ENCODE data around the gene PLSCR3.

PLSCR3 gene

DNA sequence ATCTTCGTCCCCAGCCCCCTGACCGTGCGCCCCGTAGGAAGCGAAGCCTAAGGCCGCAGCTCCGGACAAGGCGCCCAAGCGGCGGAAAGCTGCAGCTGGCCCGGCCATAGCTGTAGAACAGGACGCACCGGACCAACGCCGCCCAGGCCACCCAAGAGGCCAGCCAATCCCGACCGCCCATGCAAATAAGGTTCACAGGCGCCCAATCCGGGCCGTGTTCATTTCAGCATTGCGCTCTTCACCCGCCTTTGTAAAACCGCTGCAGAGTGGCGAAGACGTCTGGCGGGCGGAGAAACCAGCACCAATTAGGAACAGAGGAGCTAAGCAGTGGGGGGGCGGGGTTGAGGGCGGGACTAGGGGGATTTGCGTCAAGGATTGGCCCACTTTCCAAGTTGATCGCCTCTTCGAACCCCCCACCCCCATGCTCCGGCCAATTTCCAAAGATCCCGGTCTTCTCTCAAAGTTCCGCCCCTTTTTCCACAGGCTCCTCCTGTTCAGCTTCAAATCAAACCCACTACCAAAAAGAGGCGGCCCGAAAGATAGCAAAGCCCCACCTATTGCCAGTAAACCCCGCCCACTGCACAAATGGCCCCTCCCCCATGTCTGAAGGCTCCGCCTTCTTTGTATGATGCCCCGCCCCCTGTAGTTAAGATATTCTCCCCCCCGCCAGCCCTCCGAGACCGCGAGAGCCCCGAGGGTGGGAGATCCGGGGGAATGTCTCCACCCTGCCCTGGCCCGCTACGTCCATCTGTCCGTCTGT, 9.8 kb upstream of the PLSCR3 start, which contains the start of gene TMEM256:
TSS of gene TMEM256 (minus strand) at position 121 of the 760 bp plus-strand sequence. CDS start at position 108, 13 bp downstream.
- Histone ChIP-seq H3K9me3 (replicated peaks in 1 of 2; ENCODE audit: control insufficient read depth in 2 of 2, insufficient read depth in 1 of 2, low read depth in 1 of 2, low read length in 2 of 2) (no peaks in the 10 kb centered on the region), H2AK5ac (ENCODE audit: low read depth, low read length) (peak within 1 kb of the TSS; percentile 100), H3K18ac (ENCODE audit: low read length) (peak within 1 kb of the TSS; percentile 98), H4K91ac (ENCODE audit: low read depth, low read length, poor library complexity) (peak within 1 kb of the TSS; percentile 32), H3K9ac (ENCODE audit: low read depth, low read length, poor library complexity) (peak within 1 kb of the TSS; percentile 92), H3K4me1 (ENCODE audit: control insufficient read depth in 2 of 2, insufficient read depth in 1 of 2, low read depth in 1 of 2, low read length in 2 of 2) (peaks cover 14 to 25% of the 10 kb centered on the region in 2 donors), H3K4me3 (ENCODE audit: low read length in 2 of 2) (peak within 1 kb of the TSS; percentile 74 to 97), H3K14ac (ENCODE audit: low read length) (peak within 1 kb of the TSS; percentile 38), H4K8ac (ENCODE audit: low read depth, low read length) (no peak within 1 kb of the TSS), H3K4me2 (ENCODE audit: insufficient read depth, low read length, poor library complexity, severe bottlenecking) (peak within 1 kb of the TSS; percentile 92), H3K4ac (ENCODE audit: low read length) (no peak within 1 kb of the TSS), H3K79me1 (ENCODE audit: low read depth, low read length) (peaks cover 15% of the 10 kb centered on the region), H3K27ac (replicated peaks; ENCODE audit: low read length) (peak within 1 kb of the TSS; percentile 97), H3K36me3 (replicated peaks in 1 of 2; ENCODE audit: control insufficient read depth in 2 of 2, insufficient read depth in 2 of 2, low read length in 2 of 2) (peaks cover 10 to 22% of the 10 kb centered on the region in 2 donors), H2BK120ac (ENCODE audit: low read depth, low read length) (peak within 1 kb of the TSS; percentile 91), H2AFZ (ENCODE audit: low read length) (peak within 1 kb of the TSS; percentile 89), H2BK12ac (ENCODE audit: low read length) (no peak within 1 kb of the TSS), H2BK15ac (ENCODE audit: low read length) (peak within 1 kb of the TSS; percentile 89), H3K27me3 (ENCODE audit: control insufficient read depth in 3 of 3, insufficient read depth in 3 of 3, low read depth in 1 of 3, low read length in 3 of 3) (no peaks in the 10 kb centered on the region), H3K23ac (ENCODE audit: low read depth, low read length, poor library complexity) (peak within 1 kb of the TSS; percentile 96), H2BK5ac (ENCODE audit: low read length) (peak within 1 kb of the TSS; percentile 98)
- peak; percentile 100 for DNase-seq (ENCODE audit: low spot score)
- no CpG with 5 or more reads among the region's 49 CpGs for WGBS, 2 donors (ENCODE audit: extremely low coverage in 2 of 2, insufficient read length in 2 of 2, insufficient replicate concordance in 1 of 2)

- no peak for DNase-seq (ENCODE audit: low spot score)
Measured at GRCh38 chr17:7403727-7403976, 9.3 kb upstream of the PLSCR3 start.

GRCh38 chr17:7403043-7403726, 8.9 kb upstream of the PLSCR3 start:
- no peak overlapping the region for H3K23ac ChIP-seq (ENCODE audit: low read depth, low read length, poor library complexity)
- peak overlapping the region; percentile 72 for H3K4me2 ChIP-seq (ENCODE audit: insufficient read depth, low read length, poor library complexity, severe bottlenecking)
- H4K91ac ChIP-seq (ENCODE audit: low read depth, low read length, poor library complexity) = peak overlapping the region; percentile 32
- WGBS, 2 donors (ENCODE audit: extremely low coverage in 2 of 2, insufficient read length in 2 of 2, insufficient replicate concordance in 1 of 2) = no CpG with 5 or more reads among the region's 16 CpGs
- peak overlapping the region; percentile 39 for H3K18ac ChIP-seq (ENCODE audit: low read length)
- peak overlapping the region; percentile 82 for H2BK15ac ChIP-seq (ENCODE audit: low read length)
- H3K27ac ChIP-seq (replicated peaks; ENCODE audit: low read length) = peak overlapping the region; percentile 97
- no peak overlapping the region for H4K8ac ChIP-seq (ENCODE audit: low read depth, low read length)
- peak overlapping the region; percentile 74 to 88 for H3K4me3 ChIP-seq (ENCODE audit: low read length in 2 of 2)
- peaks cover 10% of the 10 kb centered on the region for H3K79me1 ChIP-seq (ENCODE audit: low read depth, low read length)
- no peak overlapping the region for H3K4ac ChIP-seq (ENCODE audit: low read length)
- H3K14ac ChIP-seq (ENCODE audit: low read length) = no peak overlapping the region
- H2BK120ac ChIP-seq (ENCODE audit: low read depth, low read length) = no peak overlapping the region
- no peaks in the 10 kb centered on the region for H3K9me3 ChIP-seq (replicated peaks in 1 of 2; ENCODE audit: control insufficient read depth in 2 of 2, insufficient read depth in 1 of 2, low read depth in 1 of 2, low read length in 2 of 2)
- peaks cover 2 to 12% of the 10 kb centered on the region in 2 donors for H3K36me3 ChIP-seq (replicated peaks in 1 of 2; ENCODE audit: control insufficient read depth in 2 of 2, insufficient read depth in 2 of 2, low read length in 2 of 2)
- no peaks in the 10 kb centered on the region for H3K27me3 ChIP-seq (ENCODE audit: control insufficient read depth in 3 of 3, insufficient read depth in 3 of 3, low read depth in 1 of 3, low read length in 3 of 3)
- DNase-seq (ENCODE audit: low spot score) = peak; percentile 67
- peak overlapping the region; percentile 89 for H2AFZ ChIP-seq (ENCODE audit: low read length)
- peak overlapping the region; percentile 92 for H3K9ac ChIP-seq (ENCODE audit: low read depth, low read length, poor library complexity)
- no peak overlapping the region for H2AK5ac ChIP-seq (ENCODE audit: low read depth, low read length)
- peaks cover 14 to 25% of the 10 kb centered on the region in 2 donors for H3K4me1 ChIP-seq (ENCODE audit: control insufficient read depth in 2 of 2, insufficient read depth in 1 of 2, low read depth in 1 of 2, low read length in 2 of 2)
- peak overlapping the region; percentile 98 for H2BK5ac ChIP-seq (ENCODE audit: low read length)
- H2BK12ac ChIP-seq (ENCODE audit: low read length) = no peak overlapping the region

More at GRCh38 chr17:7403727-7403976, 9.3 kb upstream of the PLSCR3 start:
- Histone ChIP-seq H3K14ac (ENCODE audit: low read length) (no peak overlapping the region), H3K27me3 (ENCODE audit: control insufficient read depth in 3 of 3, insufficient read depth in 3 of 3, low read depth in 1 of 3, low read length in 3 of 3) (no peaks in the 10 kb centered on the region), H3K23ac (ENCODE audit: low read depth, low read length, poor library complexity) (peak overlapping the region; percentile 96), H3K79me1 (ENCODE audit: low read depth, low read length) (peaks cover 14% of the 10 kb centered on the region), H2BK120ac (ENCODE audit: low read depth, low read length) (no peak overlapping the region), H2AFZ (ENCODE audit: low read length) (peak overlapping the region; percentile 89), H3K4ac (ENCODE audit: low read length) (no peak overlapping the region), H3K36me3 (replicated peaks in 1 of 2; ENCODE audit: control insufficient read depth in 2 of 2, insufficient read depth in 2 of 2, low read length in 2 of 2) (peaks cover 5 to 17% of the 10 kb centered on the region in 2 donors), H3K9me3 (replicated peaks in 1 of 2; ENCODE audit: control insufficient read depth in 2 of 2, insufficient read depth in 1 of 2, low read depth in 1 of 2, low read length in 2 of 2) (no peaks in the 10 kb centered on the region), H3K4me3 (ENCODE audit: low read length in 2 of 2) (peak overlapping the region; percentile 74 to 88), H3K18ac (ENCODE audit: low read length) (peak overlapping the region; percentile 98), H3K4me2 (ENCODE audit: insufficient read depth, low read length, poor library complexity, severe bottlenecking) (peak overlapping the region; percentile 72), H4K91ac (ENCODE audit: low read depth, low read length, poor library complexity) (no peak overlapping the region), H2BK5ac (ENCODE audit: low read length) (peak overlapping the region; percentile 98), H4K8ac (ENCODE audit: low read depth, low read length) (no peak overlapping the region), H3K9ac (ENCODE audit: low read depth, low read length, poor library complexity) (peak overlapping the region; percentile 92), H2AK5ac (ENCODE audit: low read depth, low read length) (no peak overlapping the region), H3K4me1 (ENCODE audit: control insufficient read depth in 2 of 2, insufficient read depth in 1 of 2, low read depth in 1 of 2, low read length in 2 of 2) (peaks cover 14 to 25% of the 10 kb centered on the region in 2 donors), H2BK12ac (ENCODE audit: low read length) (no peak overlapping the region), H2BK15ac (ENCODE audit: low read length) (no peak overlapping the region), H3K27ac (replicated peaks; ENCODE audit: low read length) (peak overlapping the region; percentile 97)
- no CpG with 5 or more reads among the region's 13 CpGs for WGBS, 2 donors (ENCODE audit: extremely low coverage in 2 of 2, insufficient read length in 2 of 2, insufficient replicate concordance in 1 of 2)

DNA sequence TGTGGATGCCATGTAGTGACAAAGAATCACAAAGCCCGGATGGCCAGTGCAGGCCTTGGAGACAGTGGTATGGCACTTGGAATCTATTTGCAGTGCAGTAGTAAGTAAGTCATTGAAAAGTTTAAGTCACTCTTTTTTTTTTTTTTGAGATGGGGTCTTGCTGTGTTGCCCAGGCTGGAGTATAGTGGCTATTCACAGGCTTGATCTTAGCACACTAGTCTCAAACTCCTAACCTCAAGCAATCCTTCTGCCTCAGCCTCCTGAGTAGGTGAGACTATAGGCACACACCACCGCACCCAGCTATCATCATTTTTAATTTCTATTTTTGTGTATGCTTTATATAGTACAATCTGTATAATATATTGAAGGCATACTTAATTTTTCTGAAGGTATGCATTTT, 4.3 kb upstream of the PLSCR3 start:
- no peak overlapping the region for H2AK5ac ChIP-seq (ENCODE audit: low read depth, low read length)
- H4K91ac ChIP-seq (ENCODE audit: low read depth, low read length, poor library complexity) = no peak overlapping the region
- H2AFZ ChIP-seq (ENCODE audit: low read length) = no peak overlapping the region
- no peak overlapping the region for H3K27ac ChIP-seq (replicated peaks; ENCODE audit: low read length)
- no peak overlapping the region for H3K14ac ChIP-seq (ENCODE audit: low read length)
- H3K36me3 ChIP-seq (replicated peaks in 1 of 2; ENCODE audit: control insufficient read depth in 2 of 2, insufficient read depth in 2 of 2, low read length in 2 of 2) = peaks cover 0 to 5% of the 10 kb centered on the region in 2 donors
- H2BK5ac ChIP-seq (ENCODE audit: low read length) = no peak overlapping the region
- H2BK15ac ChIP-seq (ENCODE audit: low read length) = no peak overlapping the region
- peaks cover 0 to 1% of the 10 kb centered on the region in 2 donors for H3K9me3 ChIP-seq (replicated peaks in 1 of 2; ENCODE audit: control insufficient read depth in 2 of 2, insufficient read depth in 1 of 2, low read depth in 1 of 2, low read length in 2 of 2)
- H4K8ac ChIP-seq (ENCODE audit: low read depth, low read length) = peak overlapping the region; percentile 43
- H2BK120ac ChIP-seq (ENCODE audit: low read depth, low read length) = no peak overlapping the region
- no peak overlapping the region for H3K4me3 ChIP-seq (ENCODE audit: low read length in 2 of 2)
- H3K27me3 ChIP-seq (ENCODE audit: control insufficient read depth in 3 of 3, insufficient read depth in 3 of 3, low read depth in 1 of 3, low read length in 3 of 3) = no peaks in the 10 kb centered on the region
- H3K4me1 ChIP-seq (ENCODE audit: control insufficient read depth in 2 of 2, insufficient read depth in 1 of 2, low read depth in 1 of 2, low read length in 2 of 2) = peaks cover 10% of the 10 kb centered on the region in 2 donors
- no CpG with 5 or more reads among the region's 2 CpGs for WGBS, 2 donors (ENCODE audit: extremely low coverage in 2 of 2, insufficient read length in 2 of 2, insufficient replicate concordance in 1 of 2)
- no peak overlapping the region for H3K9ac ChIP-seq (ENCODE audit: low read depth, low read length, poor library complexity)
- H2BK12ac ChIP-seq (ENCODE audit: low read length) = no peak overlapping the region
- H3K4ac ChIP-seq (ENCODE audit: low read length) = no peak overlapping the region
- H3K4me2 ChIP-seq (ENCODE audit: insufficient read depth, low read length, poor library complexity, severe bottlenecking) = no peak overlapping the region
- no peak overlapping the region for H3K18ac ChIP-seq (ENCODE audit: low read length)
- H3K23ac ChIP-seq (ENCODE audit: low read depth, low read length, poor library complexity) = no peak overlapping the region
- H3K79me1 ChIP-seq (ENCODE audit: low read depth, low read length) = peaks cover 2% of the 10 kb centered on the region
- no peak for DNase-seq (ENCODE audit: low spot score)

Data from neuronal stem cell (in vitro differentiated cells).